HEK293 (cell line): ENCODE measurements around the gene KYAT1.
A peak's percentile ranks its signal among the peaks of the same experiment; 100 is the strongest.

Experiments used
- CTCF ChIA-PET: fragments of 350-600 bp; formaldehyde crosslinking; extraction: SDS; loops from one replicate; lab custom pipeline; 2021; ENCODE audit warnings: antibody characterized with exemption; lab: Yijun Ruan, JAX
- POLR2A ChIA-PET: fragments of 300-600 bp; formaldehyde crosslinking; extraction: SDS; loops from one replicate; lab custom pipeline; 2020; ENCODE audit warnings: antibody characterized with exemption, inconsistent platforms; lab: Yijun Ruan, JAX
- H3K27ac ChIP-seq: fragments of 200-500 bp; sonication (Bioruptor generic); 2 replicates; pipeline ENCODE4 v1.5.1; 2014; ENCODE audit warnings: low read depth, low read length, control low read depth, inconsistent platforms; ENCODE audit errors: extremely low read depth
- H3K36me3 ChIP-seq, 2 experiments: fragments of 200-500 bp in 1 of 2; sonication (Bioruptor generic) in 1 of 2; 1 replicate in 1 of 2; 2 replicates in 1 of 2; pipeline ENCODE4 v1.5.1; 2014 to 2017; ENCODE audit warnings: inconsistent platforms in 2 of 2, low read length in 2 of 2; ENCODE audit not compliant: control insufficient read depth in 2 of 2, insufficient read depth in 1 of 2
- H3K4me1 ChIP-seq: fragments of 200-500 bp; sonication (Bioruptor generic); 2 replicates; pipeline ENCODE4 v1.5.1; 2014; ENCODE audit warnings: mild to moderate bottlenecking, low read length, inconsistent platforms; ENCODE audit not compliant: control insufficient read depth, insufficient read depth
- H3K4me3 ChIP-seq: 2 replicates; pipeline ENCODE4 v1.5.1; 2011; ENCODE audit warnings: low read depth, mild to moderate bottlenecking, control low read depth, low read length, moderate library complexity
- H3K9me3 ChIP-seq: fragments of 200-500 bp; sonication (Bioruptor generic); 2 replicates; pipeline ENCODE4 v1.5.1; 2014; ENCODE audit warnings: low read depth, low read length, inconsistent platforms; ENCODE audit not compliant: control insufficient read depth, insufficient read depth
- EGR2 ChIP-seq: fragments of 450-650 bp; formaldehyde crosslinking; IDR thresholded peaks from 2 replicates; pipeline ENCODE4 v1.5.1; 2016; ENCODE audit warnings: low read depth, missing biosample characterization, missing genetic modification characterization
- FEZF1 ChIP-seq: fragments of 450-650 bp; formaldehyde crosslinking; IDR thresholded peaks from 2 replicates; pipeline ENCODE4 v1.5.1; 2016; ENCODE audit warnings: missing biosample characterization, missing genetic modification characterization
- GLI4 ChIP-seq: fragments of 450-650 bp; formaldehyde crosslinking; IDR thresholded peaks from 2 replicates; pipeline ENCODE4 v1.5.1; 2016; ENCODE audit warnings: missing biosample characterization, missing genetic modification characterization
- GLIS1 ChIP-seq: fragments of 450-650 bp; formaldehyde crosslinking; IDR thresholded peaks from 2 replicates; pipeline ENCODE4 v1.5.1; 2016; ENCODE audit warnings: missing biosample characterization, missing genetic modification characterization
- HOXA7 ChIP-seq: sonication (generic); formaldehyde crosslinking; IDR thresholded peaks from 2 replicates; pipeline ENCODE4 v1.8.1; 2022; ENCODE audit warnings: missing genetic modification reagents, borderline replicate concordance
- KLF7 ChIP-seq: fragments of 450-650 bp; formaldehyde crosslinking; IDR thresholded peaks from 2 replicates; pipeline ENCODE4 v1.5.1; 2016; ENCODE audit warnings: missing biosample characterization, missing genetic modification characterization, borderline replicate concordance
- KLF9 ChIP-seq: fragments of 450-650 bp; formaldehyde crosslinking; IDR thresholded peaks from 2 replicates; pipeline ENCODE4 v1.5.1; 2016; ENCODE audit warnings: missing biosample characterization, missing genetic modification characterization, low read depth
- OSR2 ChIP-seq: fragments of 450-650 bp; formaldehyde crosslinking; IDR thresholded peaks from 2 replicates; pipeline ENCODE4 v1.5.1; 2016; ENCODE audit warnings: missing biosample characterization, missing genetic modification characterization
- TRIM28 ChIP-seq: IDR thresholded peaks from 2 replicates; pipeline ENCODE4 v1.6.1; 2011; ENCODE audit warnings: low read length, control low read depth, borderline replicate concordance
- ZBTB17 ChIP-seq: fragments of 450-650 bp; formaldehyde crosslinking; IDR thresholded peaks from 2 replicates; pipeline ENCODE4 v1.5.1; 2016; ENCODE audit warnings: missing biosample characterization, missing genetic modification characterization
- ZBTB21 ChIP-seq: fragments of 450-650 bp; formaldehyde crosslinking; IDR thresholded peaks from 2 replicates; pipeline ENCODE4 v1.5.1; 2017; ENCODE audit warnings: missing biosample characterization, missing genetic modification characterization
- ZFHX2 ChIP-seq: fragments of 450-650 bp; formaldehyde crosslinking; conservative IDR thresholded peaks from 2 replicates; pipeline ENCODE4 v1.5.1; 2016; ENCODE audit warnings: missing biosample characterization, missing genetic modification characterization
- ZFP41 ChIP-seq: fragments of 450-650 bp; formaldehyde crosslinking; IDR thresholded peaks from 2 replicates; pipeline ENCODE4 v1.5.1; 2016; ENCODE audit warnings: missing biosample characterization, missing genetic modification characterization, borderline replicate concordance
- ZIC2 ChIP-seq: fragments of 450-650 bp; formaldehyde crosslinking; IDR thresholded peaks from 2 replicates; pipeline ENCODE4 v1.5.1; 2016; ENCODE audit warnings: missing biosample characterization, missing genetic modification characterization
- ZNF121 ChIP-seq: fragments of 450-650 bp; formaldehyde crosslinking; IDR thresholded peaks from 2 replicates; pipeline ENCODE4 v1.5.1; 2016; ENCODE audit warnings: missing biosample characterization, missing genetic modification characterization
- ZNF146 ChIP-seq: fragments of 450-650 bp; formaldehyde crosslinking; IDR thresholded peaks from 2 replicates; pipeline ENCODE4 v1.5.1; 2016; ENCODE audit warnings: missing biosample characterization, missing genetic modification characterization
- ZNF248 ChIP-seq: fragments of 450-650 bp; formaldehyde crosslinking; IDR thresholded peaks from 2 replicates; pipeline ENCODE4 v1.5.1; 2017; ENCODE audit warnings: missing biosample characterization, missing genetic modification characterization
- ZNF302 ChIP-seq: fragments of 450-650 bp; formaldehyde crosslinking; IDR thresholded peaks from 2 replicates; pipeline ENCODE4 v1.5.1; 2016; ENCODE audit warnings: missing biosample characterization, missing genetic modification characterization, low read depth
- ZNF341 ChIP-seq: fragments of 450-650 bp; formaldehyde crosslinking; IDR thresholded peaks from 2 replicates; pipeline ENCODE4; 2016; ENCODE audit warnings: low read depth, missing biosample characterization, missing genetic modification characterization
- ZNF404 ChIP-seq: fragments of 450-650 bp; formaldehyde crosslinking; IDR thresholded peaks from 2 replicates; pipeline ENCODE4 v1.5.1; 2017; ENCODE audit warnings: missing biosample characterization, missing genetic modification characterization
- ZNF423 ChIP-seq: fragments of 450-650 bp; formaldehyde crosslinking; IDR thresholded peaks from 2 replicates; pipeline ENCODE4 v1.5.1; 2016; ENCODE audit warnings: missing biosample characterization, missing genetic modification characterization
- ZNF530 ChIP-seq: fragments of 450-650 bp; formaldehyde crosslinking; IDR thresholded peaks from 2 replicates; pipeline ENCODE4 v1.5.1; 2016; ENCODE audit warnings: low read depth, missing biosample characterization, missing genetic modification characterization
- ZNF629 ChIP-seq: fragments of 450-650 bp; formaldehyde crosslinking; IDR thresholded peaks from 2 replicates; pipeline ENCODE4 v1.5.1; 2017; ENCODE audit warnings: missing biosample characterization, missing genetic modification characterization
- ZNF660 ChIP-seq: fragments of 450-650 bp; IDR thresholded peaks from 2 replicates; pipeline ENCODE4 v1.5.1; 2018; ENCODE audit warnings: missing biosample characterization, mild to moderate bottlenecking, missing genetic modification characterization
- ZNF677 ChIP-seq: fragments of 450-650 bp; IDR thresholded peaks from 2 replicates; pipeline ENCODE4 v1.5.0; 2018; ENCODE audit warnings: missing biosample characterization, mild to moderate bottlenecking, missing genetic modification characterization, moderate library complexity
- TF ChIP-seq, protein P1 (sequence below): fragments of 450-650 bp; formaldehyde crosslinking; IDR thresholded peaks from 2 replicates; pipeline ENCODE4 v1.5.1; 2016; ENCODE audit warnings: missing biosample characterization, missing genetic modification characterization, borderline replicate concordance
- TF ChIP-seq, protein P2 (sequence below): fragments of 450-650 bp; formaldehyde crosslinking; IDR thresholded peaks from 2 replicates; pipeline ENCODE4 v1.5.1; 2017; ENCODE audit warnings: missing biosample characterization, missing genetic modification characterization
- TF ChIP-seq, protein P3 (sequence below): fragments of 450-650 bp; formaldehyde crosslinking; IDR thresholded peaks from 2 replicates; pipeline ENCODE4 v1.5.1; 2017; ENCODE audit warnings: missing biosample characterization, missing genetic modification characterization

Gene KYAT1

DNA sequence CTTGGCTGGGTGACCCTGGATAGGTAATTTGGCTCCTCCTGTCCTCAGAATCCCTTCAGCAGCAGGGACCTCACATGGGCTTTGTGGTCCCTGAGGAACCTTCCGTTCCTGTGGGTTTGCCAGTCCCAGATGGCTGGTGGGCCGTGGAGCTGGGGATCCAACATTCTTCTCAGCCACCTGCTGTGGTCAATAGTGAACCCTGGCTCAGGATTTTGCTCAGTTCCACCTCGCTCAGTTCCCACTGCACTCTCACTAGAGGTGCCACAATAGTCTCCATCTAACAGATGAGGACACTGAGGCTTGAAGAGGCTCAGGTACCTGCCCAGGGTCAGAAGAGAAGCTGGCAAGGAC is 35.1 kb downstream of the KYAT1 start (continued):
- TF ChIP-seq, protein P1, sequence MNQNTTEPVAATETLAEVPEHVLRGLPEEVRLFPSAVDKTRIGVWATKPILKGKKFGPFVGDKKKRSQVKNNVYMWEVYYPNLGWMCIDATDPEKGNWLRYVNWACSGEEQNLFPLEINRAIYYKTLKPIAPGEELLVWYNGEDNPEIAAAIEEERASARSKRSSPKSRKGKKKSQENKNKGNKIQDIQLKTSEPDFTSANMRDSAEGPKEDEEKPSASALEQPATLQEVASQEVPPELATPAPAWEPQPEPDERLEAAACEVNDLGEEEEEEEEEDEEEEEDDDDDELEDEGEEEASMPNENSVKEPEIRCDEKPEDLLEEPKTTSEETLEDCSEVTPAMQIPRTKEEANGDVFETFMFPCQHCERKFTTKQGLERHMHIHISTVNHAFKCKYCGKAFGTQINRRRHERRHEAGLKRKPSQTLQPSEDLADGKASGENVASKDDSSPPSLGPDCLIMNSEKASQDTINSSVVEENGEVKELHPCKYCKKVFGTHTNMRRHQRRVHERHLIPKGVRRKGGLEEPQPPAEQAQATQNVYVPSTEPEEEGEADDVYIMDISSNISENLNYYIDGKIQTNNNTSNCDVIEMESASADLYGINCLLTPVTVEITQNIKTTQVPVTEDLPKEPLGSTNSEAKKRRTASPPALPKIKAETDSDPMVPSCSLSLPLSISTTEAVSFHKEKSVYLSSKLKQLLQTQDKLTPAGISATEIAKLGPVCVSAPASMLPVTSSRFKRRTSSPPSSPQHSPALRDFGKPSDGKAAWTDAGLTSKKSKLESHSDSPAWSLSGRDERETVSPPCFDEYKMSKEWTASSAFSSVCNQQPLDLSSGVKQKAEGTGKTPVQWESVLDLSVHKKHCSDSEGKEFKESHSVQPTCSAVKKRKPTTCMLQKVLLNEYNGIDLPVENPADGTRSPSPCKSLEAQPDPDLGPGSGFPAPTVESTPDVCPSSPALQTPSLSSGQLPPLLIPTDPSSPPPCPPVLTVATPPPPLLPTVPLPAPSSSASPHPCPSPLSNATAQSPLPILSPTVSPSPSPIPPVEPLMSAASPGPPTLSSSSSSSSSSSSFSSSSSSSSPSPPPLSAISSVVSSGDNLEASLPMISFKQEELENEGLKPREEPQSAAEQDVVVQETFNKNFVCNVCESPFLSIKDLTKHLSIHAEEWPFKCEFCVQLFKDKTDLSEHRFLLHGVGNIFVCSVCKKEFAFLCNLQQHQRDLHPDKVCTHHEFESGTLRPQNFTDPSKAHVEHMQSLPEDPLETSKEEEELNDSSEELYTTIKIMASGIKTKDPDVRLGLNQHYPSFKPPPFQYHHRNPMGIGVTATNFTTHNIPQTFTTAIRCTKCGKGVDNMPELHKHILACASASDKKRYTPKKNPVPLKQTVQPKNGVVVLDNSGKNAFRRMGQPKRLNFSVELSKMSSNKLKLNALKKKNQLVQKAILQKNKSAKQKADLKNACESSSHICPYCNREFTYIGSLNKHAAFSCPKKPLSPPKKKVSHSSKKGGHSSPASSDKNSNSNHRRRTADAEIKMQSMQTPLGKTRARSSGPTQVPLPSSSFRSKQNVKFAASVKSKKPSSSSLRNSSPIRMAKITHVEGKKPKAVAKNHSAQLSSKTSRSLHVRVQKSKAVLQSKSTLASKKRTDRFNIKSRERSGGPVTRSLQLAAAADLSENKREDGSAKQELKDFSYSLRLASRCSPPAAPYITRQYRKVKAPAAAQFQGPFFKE (tag by site-specific recombination), result no peak
- TF ChIP-seq ZNF660 (tag by site-specific recombination) (no peak), ZNF677 (tag by site-specific recombination) (no peak), FEZF1 (tag by site-specific recombination) (no peak), ZNF629 (tag by site-specific recombination) (no peak), ZNF302 (tag by site-specific recombination) (no peak), GLI4 (tag by site-specific recombination) (no peak), ZNF341 (tag by site-specific recombination) (no peak), ZIC2 (tag by site-specific recombination) (no peak)
- TF ChIP-seq, protein P2, sequence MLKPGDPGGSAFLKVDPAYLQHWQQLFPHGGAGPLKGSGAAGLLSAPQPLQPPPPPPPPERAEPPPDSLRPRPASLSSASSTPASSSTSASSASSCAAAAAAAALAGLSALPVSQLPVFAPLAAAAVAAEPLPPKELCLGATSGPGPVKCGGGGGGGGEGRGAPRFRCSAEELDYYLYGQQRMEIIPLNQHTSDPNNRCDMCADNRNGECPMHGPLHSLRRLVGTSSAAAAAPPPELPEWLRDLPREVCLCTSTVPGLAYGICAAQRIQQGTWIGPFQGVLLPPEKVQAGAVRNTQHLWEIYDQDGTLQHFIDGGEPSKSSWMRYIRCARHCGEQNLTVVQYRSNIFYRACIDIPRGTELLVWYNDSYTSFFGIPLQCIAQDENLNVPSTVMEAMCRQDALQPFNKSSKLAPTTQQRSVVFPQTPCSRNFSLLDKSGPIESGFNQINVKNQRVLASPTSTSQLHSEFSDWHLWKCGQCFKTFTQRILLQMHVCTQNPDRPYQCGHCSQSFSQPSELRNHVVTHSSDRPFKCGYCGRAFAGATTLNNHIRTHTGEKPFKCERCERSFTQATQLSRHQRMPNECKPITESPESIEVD (tag by site-specific recombination), result no peak
- TF ChIP-seq, all 188 proteins: peak for 0

DNA sequence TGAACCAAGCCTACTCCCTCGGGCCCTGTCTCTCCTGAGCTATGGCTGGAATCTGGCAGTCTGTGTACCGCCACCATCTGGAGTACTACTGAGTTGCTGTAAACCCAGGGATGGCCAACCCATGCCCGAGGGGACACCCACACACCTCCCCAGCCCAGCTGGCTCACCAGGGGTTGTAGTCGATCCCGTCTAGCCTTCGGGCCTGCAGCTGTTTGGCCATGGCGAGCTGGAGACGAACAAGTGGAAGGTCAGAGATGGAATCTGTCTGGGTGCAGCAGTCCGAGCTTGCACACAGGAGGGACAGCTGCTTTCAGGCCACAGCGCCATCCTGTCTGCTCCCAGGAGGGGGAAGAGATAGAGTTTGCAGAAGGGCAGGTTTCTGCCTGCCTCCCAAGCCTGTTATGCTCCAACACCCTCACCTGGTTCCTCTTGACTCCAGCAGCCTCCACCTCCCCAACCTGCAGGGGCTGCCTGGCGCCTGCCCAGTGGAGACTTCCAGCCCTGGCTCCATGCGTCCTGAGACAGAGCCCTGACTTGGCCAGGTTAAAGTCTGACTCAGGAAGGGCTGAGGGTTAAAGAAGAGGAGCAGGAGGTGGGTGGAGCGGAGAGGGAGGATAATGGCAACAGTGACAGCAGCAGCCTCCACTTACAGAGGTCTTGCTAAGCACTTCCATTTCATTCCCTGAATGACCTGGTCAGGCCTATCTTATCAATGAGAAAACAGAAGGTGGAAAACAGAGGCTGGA is 36.4 kb downstream of the KYAT1 start:
- H3K4me3 ChIP-seq, result no peak overlapping the region
- ChIA-PET POLR2A (interaction anchor here (1.2 to 1.9 kb wide), 2 partner anchors 15 to 27 kb away, joined by 6 to 12 read pairs; partner anchors contain the start of genes ENDOG and SPOUT1), CTCF (interaction anchor here (0.6 to 2.7 kb wide), 8 partner anchors 9 to 153 kb away, joined by 3 to 10 read pairs (median 5); partner anchors contain the start of gene ENDOG)
- no peak overlapping the region for H3K27ac ChIP-seq
- no peaks in the 10 kb centered on the region for H3K9me3 ChIP-seq
- peaks cover 0 to 5% of the 10 kb centered on the region in 2 experiments; a peak in 2 of 3 replicates for H3K36me3 ChIP-seq
- TF ChIP-seq ZFHX2 (tag by site-specific recombination) (peak; percentile 66), ZNF248 (tag by site-specific recombination) (no peak), KLF9 (no peak), ZBTB17 (tag by site-specific recombination) (peak; percentile 82), ZNF404 (tag by site-specific recombination) (no peak), ZNF146 (no peak), ZNF629 (tag by site-specific recombination) (no peak), ZBTB21 (tag by site-specific recombination) (no peak), ZFP41 (tag by site-specific recombination) (no peak), TRIM28 (no peak), ZNF423 (tag by site-specific recombination) (0 out of 2 replicates have a peak, but pooled peaks have one; percentile 28), ZNF530 (tag by site-specific recombination) (no peak), GLIS1 (tag by site-specific recombination) (0 out of 2 replicates have a peak, but pooled peaks have one; percentile 13), HOXA7 (CRISPR knock-in tag) (no peak), KLF7 (tag by site-specific recombination) (no peak), OSR2 (tag by site-specific recombination) (no peak), EGR2 (tag by site-specific recombination) (peak; percentile 48), ZNF121 (no peak)
- TF ChIP-seq, protein P3, sequence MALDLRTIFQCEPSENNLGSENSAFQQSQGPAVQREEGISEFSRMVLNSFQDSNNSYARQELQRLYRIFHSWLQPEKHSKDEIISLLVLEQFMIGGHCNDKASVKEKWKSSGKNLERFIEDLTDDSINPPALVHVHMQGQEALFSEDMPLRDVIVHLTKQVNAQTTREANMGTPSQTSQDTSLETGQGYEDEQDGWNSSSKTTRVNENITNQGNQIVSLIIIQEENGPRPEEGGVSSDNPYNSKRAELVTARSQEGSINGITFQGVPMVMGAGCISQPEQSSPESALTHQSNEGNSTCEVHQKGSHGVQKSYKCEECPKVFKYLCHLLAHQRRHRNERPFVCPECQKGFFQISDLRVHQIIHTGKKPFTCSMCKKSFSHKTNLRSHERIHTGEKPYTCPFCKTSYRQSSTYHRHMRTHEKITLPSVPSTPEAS, result no peak
- no peaks in the 10 kb centered on the region for H3K4me1 ChIP-seq
